CD4-positive, alpha-beta T cell treated with Interleukin-2 at 100 ng/mL for 4 hours (primary cell): ENCODE results near the gene HDHD2.

Experiments
- DNase-seq: peaks from one replicate; pipeline ENCODE4 v3.0.0-alpha.2; 2020; ENCODE audit warnings: low spot score

Gene HDHD2

DNA sequence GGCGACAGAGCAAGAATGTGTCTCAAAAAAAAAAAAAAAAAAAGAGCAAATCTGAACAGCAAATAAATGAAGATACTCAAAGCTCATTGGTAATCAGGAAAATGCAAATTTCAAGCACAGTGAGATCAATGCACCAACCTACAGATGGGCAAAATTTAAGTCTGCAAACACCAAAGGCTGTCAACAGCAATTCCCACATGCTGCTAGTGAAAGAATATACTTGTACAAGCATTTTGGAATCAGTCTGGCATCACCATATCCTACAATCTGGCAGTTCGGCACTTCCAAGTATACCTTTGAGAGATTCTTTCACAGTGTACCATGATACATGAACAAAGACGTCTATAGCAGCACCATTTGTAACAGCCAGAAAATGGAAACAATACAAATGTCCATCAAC, 4.1 kb downstream of the HDHD2 start:
- DNase-seq: no peak

DNA sequence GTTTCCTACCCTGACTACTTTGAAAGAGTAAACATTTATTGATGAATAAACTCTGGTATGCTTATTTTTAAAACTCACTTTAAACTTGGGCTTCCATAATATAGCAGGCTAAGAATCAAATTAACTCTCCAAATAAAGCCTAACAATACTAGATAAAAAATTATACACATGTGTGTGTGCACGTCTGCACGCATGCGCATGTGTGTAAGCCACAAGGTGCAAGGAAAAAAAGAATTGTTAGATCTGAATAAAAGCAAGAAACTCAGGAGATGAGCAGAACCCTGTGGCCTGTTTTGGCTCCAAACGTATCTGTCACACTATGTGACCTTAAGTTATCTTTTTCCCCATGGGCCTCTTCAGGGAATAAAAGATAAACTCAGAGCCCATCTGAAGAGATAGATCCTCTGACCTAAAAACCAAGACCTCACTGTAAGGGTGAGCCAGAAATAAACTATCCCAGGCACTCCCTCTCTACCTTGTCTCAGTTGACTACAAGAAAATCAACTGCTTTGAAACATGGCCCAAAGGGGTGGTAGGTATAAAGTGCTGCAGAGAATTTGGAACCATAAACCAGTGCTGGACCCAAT, 6.3 kb downstream of the HDHD2 start:
- no peak for DNase-seq

DNA sequence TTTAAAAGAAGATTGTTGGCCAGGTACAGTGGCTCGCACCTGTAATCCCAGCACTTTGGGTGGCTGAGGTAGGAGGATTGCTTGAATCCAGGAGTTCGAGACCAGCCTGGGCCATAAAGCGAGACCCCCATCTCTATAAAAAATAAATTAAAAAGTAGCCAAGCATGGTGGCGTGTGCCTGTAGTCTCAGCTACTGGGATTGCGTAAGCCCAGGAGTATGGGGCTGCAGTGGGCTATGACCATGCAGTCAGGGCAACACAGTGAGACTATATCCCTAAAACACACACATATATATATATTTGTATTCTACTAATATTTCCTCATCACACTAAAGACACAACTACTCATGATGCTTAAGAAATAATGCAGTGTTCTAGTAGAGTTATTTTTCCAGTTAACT, 7.1 kb downstream of the HDHD2 start:
- DNase-seq: no peak

DNA sequence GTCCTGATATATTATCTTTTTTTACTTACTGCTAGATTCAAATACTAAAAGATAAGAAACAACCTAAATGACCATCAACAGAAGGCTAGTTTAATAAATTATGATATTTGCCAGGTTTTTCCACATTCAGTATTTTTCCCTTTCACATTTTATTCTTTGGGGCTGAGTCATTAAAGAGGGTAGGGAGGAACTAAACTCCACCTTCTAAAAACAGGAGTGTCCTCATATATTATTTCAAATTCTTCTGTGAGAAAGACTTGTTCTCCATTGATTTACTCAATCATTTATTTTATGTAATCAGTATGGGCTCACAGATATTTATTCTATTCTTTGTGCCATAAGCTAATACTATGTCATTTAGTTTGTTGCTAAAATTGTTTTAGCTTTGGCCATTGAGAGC, 9.0 kb downstream of the HDHD2 start:
- no peak for DNase-seq

DNA sequence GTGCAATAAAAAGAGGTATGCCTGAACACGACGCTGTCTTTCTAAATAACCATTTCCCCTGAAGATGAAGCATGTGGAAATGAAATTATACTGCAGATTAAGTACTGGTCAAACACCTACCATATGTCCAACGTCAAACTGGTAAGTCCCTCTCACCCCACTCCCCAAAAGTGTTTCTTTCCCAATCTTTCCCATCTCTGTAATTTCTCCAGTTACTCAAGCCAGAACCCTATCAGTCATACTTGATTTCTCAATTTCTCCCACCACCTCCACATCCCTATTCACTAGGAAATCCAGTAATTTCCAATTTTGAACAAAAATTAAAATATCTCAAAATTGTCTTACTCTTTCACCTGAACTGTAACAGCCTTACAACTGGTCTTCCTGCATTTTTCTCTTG, 29.2 kb downstream of the HDHD2 start:
- DNase-seq: no peak

DNA sequence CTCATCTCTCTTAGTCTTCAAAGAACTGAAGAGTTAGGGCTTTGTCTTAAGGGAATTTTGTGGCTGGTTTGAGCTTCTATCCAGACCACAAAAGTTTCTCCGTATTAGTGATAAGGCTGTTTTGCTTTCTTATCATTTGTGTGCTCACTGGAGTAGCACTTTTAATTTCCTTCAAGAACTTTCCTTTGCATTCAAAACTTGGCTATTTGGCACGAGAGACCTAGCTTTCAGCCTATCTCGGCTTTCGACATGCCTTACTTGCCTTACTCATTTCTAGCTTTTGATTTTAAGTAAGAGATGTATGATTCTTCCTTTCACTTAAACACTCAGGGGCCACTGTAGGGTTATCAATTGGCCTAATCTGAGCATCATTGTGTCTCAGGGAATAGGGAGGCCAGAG, 29.9 kb downstream of the HDHD2 start:
- DNase-seq: no peak

DNA sequence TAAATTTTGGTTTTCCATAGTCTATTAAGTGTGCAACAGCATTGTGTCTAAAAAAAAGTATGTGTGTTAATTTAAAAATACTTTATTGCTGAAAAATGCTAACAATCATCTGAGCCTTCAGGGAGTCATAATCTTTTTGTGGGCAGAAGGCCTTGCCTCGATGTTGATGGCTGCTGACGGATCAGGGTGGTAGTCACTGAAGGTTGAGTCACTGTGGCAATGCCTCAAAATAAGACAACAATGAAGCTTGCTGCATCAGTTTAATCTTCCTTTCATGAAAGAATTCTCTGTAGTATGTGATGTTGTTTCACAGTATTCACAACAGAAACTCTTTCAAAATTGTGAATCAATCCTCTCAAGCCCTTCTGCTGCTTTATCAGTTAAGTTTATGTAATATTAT, 31.3 kb downstream of the HDHD2 start:
- no peak for DNase-seq

DNA sequence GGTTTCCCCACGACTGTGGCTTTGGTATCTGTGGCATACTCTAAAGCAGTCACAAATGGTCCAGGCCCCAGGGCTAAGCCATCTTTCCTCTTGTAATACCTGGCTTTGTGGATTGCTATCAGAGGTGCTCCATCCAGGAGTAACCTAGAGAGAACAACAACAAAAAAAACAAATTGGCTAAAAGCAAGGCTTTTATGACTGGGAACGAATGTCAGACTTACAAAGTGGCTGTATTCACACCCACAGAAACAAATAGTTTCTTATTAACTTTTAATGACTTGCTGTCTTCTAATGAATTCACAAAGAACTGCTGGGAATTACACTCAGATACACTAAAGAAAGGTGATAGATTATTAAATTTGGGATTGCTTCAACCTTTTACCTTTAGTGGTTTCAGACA, 35.1 kb downstream of the HDHD2 start:
- no peak for DNase-seq

DNA sequence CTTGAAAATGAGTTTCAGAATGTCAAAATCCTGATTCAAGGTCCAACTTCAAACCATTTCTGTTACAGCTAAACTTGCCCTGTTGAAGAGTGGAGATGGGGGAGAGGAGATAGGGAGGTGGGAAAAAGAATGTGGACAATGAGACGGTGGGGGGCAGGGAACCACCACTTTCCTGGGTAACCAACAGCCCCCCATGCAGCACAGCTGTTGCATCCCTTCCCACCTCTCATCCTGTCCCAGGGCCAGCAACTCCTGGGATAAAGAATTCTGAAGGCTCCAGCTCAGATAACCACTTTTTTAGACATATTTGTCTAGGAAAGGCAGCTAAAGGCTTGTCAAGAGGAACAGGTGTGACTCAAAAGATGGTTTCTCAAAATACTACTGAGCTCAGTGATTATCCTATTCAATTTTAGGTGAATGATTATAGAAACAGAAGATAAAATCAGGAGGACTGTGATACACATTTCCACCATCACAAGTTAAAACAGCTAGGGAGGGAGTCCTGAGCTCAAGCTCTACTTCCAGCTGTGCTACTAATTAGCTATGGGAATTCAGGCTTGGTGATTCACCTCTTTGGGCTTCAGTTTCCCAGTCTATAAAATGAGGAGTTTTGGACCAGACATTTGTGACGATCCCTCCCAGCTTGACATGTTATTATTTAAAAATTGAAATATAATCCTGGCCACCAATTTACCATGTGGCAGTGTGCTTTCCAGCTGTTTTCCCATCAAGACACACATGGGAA, 36.3 kb downstream of the HDHD2 start:
- no peak for DNase-seq

DNA sequence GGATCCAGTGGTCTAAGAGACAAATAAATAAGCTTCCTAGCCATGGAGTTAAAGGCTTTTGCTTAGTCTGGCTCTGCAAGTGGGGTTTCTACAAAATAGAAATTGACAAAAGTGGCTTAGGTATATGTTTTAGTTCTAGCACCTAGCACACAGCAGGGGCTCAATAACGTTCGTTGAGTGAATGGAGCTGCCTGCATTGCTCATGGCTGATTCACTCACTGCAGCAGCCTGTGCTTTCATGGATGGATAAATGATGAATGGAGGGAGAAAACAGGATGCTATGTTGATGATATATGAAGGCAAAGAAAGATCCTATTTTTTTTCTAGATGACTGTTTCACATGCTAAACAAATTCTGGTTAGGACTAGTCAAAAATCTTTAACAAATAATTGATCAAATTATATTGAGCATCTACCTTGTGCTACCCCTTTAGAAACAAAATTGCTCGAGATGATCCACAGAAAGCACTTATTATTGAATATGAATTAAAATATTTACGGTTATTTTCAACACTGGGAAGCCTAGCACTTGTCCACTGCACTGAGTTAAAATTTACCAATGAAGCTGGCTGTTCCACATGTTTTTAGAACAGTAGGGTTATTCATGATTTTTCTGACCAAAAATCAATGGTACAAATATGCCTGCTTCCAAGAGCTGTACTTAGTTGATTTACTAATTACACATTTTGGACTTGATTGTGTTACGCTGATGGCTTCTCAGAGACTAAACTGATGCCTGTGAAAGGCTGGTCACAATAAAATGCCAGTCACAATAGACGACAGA, 39.6 kb downstream of the HDHD2 start:
- DNase-seq: no peak

DNA sequence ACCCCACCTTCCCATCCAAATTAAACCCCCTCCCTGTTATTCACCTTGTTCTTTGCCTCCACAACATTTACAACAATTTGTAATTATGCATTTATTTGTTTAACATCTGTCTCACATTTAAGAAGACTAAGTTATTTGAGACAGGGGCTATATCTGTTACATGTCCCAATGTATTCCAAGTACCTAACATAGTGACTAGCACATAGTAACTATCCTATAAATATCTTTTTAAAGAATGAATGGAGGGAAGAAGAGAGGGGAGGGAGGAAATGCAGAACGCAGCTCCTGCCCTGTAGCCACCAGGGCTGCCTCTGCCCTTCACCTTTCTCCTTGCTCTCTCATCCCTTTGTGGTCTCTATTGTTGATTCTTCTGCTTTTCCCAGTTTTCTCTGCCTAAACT, 40.6 kb downstream of the HDHD2 start:
- DNase-seq: no peak

DNA sequence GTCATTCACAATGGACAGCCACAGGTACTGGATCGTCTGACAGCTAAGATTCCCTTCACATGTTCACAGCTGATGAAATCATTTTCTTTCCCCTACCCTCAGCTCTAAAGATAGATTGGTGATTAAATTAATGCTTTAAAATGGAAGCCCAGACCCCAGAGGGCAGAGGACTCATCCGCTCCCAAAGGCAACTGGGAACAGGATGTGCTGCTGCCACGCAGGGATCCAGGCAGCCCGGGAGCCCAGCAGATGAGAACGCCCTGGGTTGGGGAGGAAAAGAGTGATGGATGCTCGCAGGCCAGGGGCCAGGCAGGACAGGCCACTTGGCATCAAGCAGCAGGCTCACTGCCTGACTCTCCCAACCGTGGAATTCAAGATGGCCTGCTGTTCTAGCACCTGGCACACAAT, 41.3 kb downstream of the HDHD2 start:
- DNase-seq: no peak

DNA sequence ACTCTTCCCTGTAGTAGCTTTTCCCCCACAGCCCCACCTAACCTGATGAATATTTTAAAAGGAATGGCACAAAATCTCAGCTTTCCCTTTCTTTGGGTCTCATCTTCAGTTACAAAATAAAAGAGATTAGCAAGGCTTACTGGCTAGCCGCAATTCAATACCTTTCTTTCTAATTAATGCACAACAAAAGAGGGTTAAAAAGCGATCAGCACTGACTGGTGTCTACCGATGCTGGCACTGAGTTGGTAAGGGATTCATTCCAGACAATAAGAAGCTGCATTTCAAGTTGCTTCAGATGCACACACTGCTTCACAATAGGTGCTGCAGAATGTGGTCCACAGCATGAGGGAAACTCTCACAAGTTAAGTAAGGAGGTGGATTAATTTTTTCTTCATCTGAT, 41.9 kb downstream of the HDHD2 start:
- no peak for DNase-seq

DNA sequence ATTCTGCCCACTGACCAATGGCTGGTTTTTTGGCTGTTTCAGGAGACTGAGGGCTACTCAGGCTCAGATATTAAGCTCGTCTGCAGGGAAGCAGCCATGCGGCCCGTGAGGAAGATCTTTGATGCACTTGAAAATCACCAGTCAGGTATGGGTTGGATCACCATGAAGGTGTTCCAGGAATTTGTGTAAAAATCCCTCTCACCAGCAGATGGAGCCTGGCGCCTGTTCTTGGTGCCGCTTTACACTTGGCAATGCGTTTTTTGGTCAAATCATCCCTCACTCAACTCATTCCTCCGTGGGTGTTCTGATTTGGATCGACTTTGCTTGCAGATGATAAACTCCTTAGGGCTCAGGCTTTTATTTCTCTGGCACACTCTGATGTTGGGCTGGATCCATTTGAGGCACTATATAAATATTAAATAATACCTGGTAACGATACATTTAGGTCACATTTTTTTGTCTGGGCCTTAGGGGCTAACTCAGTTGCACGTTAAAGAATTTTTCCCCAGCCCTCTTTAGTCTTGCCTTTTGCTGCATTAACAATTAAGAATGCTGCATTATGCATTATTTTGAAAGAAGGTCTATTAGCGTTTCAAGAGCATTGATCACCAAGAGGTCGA, 50.0 kb downstream of the HDHD2 start:
- DNase-seq: peak; percentile 65

DNA sequence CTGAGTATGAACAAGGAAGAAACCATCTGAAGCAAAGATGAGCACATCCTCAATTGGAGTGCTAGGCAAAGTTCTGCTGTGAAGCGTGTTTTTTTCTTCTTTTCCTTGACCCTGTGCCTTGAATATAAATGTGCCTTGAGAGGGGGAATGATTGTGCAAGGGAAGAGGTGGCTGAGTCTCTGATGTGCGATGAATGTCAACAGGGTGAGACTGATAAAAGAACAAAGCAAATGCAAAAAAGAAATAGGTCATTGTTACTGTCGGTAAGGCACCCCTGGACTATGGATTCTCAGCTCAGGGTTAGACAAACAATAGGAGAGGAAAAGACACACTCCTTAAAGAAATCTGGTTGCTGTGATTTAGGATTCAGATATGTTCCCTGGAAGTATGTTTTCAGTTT, 54.5 kb downstream of the HDHD2 start:
- DNase-seq: no peak

DNA sequence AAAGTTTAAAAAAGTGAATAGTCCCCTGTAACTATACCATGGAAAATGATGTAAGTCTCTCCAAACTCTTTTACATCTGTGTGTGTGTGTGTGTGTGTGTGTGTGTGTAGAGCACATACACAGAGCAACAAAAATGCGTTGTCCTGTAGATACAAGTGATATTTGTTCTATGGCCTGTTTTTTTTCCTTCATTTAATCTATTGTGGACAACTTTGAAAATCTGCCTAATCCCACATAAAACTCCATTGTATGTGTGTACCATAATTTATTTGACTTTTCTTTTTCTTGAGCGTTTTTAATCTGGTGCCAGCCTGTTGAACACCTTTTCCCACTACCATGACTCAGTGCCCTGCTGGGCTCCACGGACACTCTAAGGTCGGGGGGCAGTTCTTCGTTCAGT, 62.6 kb downstream of the HDHD2 start:
- no peak for DNase-seq

DNA sequence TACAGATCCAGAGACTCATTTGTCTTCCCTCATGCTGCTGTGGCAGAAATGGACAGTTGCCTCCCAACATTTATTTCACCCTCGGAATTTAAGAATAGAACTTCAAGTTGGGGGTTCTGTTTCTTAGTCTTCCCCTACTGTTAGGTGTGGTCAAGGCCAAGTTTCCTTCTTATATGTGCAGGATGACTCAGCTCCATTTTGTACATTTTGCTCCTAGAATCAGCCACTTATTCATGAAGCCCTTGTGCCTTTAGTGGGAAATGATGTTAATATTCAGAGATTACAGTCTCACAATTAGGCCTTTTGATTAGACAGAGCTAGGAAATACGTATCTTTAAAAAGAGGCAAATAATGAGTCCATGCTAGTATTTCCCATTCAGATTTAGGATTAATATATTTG, 68.7 kb downstream of the HDHD2 start:
- no peak for DNase-seq

DNA sequence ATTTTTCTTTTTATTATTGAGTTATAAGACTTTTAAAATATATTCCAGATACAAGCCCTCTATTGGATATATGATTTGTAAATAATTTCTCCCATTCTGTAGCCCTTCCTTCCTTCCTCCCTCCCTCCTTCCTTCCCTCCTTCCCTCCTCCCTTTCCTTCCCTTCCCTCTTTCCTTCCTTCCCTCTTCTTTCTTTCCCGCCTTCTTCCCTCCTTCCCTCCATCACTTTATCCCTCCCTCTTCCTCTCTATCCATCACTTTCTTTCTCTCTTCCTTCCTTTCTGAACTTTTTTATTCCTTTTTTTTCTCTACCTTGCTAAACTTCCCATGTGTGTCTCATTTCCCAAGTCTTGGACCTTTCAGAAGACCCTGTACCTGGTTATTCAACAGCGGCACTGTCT, 69.4 kb downstream of the HDHD2 start:
- DNase-seq: no peak

DNA sequence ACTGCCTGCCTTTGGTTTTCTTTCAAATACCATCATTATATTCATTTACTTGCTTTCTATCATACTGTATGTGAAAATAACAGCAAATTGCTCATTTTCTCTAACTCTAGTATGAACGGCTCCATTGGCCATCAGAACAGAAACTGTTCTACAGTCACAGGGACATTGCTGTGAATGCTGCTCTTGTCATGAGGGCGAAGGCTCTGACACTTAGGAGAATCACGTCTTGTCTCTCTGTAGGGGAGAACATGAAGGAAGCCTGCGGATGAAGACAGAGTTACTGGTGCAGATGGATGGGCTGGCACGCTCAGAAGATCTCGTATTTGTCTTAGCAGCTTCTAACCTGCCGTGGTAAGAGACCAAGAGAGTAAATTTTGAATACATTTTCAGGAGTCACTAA, 73.2 kb downstream of the HDHD2 start:
- DNase-seq: no peak

DNA sequence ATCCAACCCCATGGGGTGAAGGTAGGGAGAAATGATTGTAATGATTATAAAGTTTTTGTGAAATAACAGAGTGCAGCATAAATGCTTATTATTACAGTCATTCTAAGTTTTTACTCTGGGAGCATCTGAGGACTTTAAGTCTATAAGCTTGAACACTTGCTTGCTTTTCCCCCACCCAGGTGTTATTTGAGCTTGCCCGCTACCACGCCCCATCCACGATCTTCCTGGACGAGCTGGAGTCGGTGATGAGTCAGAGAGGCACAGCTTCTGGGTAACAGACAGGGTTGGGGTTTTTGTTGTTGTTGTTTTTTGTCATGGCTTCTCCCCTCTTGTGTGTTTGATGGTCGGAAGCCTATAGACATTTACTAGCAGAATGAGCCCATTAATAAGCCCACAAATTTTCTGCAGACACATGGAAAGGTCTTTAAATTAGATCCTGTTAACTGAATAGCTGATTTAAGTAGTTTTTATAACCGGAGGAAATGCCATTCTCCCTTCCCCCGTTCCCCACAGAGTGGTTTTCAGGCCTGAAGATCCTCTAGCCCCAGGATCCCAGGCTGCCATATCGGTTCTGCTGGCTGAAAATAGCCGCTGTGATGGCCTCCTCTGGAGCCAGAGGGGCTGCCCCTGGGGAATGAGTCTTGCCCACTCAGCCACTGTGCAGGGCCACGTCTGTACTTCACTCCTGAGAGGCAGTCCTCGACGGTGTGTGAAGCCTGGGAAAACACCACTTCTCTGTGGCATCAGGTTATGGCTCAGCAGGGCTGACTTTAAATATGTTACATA, 75.0 kb downstream of the HDHD2 start:
- no peak for DNase-seq

DNA sequence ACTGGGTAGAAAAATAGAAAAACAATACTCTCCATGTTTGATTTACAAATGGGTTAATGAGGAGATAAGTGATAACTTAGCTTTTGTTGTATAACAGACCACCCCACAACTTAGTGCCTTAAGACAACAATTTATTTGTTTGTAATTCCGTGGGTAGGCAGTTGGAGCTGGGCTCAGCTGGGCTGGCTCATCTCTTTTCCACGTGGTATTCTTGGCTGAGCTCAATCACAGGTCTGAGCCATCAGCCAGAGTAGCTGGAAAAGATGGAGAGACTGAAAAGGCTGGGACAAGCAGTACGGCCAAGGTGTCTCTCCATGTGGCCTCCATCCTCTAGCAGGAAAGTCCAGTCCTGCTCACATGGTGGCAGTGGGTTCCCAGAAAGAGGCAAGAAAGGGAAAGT, 82.7 kb downstream of the HDHD2 start:
- DNase-seq: no peak

DNA sequence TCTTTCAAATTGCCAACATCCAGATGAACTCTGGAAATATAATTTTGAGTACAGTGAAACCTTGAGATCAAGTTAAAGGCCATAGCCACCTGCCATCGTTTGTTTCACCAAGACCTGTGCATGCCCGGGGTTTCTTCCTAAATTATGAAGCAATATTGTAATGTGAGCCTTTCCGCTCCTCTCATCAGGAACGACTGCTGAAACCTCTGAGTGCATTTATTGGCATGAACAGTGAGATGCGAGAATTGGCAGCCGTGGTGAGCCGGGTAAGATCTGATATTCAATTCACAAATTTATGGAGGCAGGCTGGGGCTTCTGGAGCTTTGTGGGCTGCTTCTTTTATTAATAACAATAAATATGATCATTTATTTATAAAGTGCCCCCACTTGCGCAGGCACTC, 87.2 kb downstream of the HDHD2 start:
- no peak for DNase-seq
